Measurements from ENCODE around the gene KDM4C. TPM values are rescaled to one million over a fixed set of nuclear protein-coding genes. Genes with fewer than 3 reads are reported as not detected.

The KDM4C gene
- total RNA-seq, 6 donors from 2014 or later = 31.6 to 96.4 (median 41.2) TPM

DNA sequence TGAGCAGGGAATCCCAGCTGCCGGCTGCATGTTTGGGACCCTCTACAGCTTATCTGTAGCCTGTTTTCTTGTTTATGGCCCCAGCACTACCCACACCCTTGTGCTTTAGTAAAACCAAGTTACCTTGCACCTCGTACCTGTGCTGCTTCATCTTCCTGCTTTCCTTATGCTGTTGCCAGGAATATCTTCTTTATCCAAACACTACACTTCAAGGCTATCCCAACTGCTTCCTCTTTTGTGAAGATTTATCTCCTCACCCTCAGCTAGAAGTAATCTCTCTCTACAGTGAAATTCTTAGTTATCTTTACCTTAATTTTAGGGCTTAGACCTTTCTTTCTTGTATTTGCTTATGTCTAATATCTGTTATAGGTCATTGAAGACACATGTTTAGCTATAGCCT is 171.1 kb downstream of the KDM4C start:
- Histone ChIP-seq H3K4me1 (peaks cover 0 to 14% (median 3%) of the 10 kb centered on the region in 4 donors), H3K27me3 (no peaks in the 10 kb centered on the region), H3K27ac (no peak overlapping the region), H3K36me3 (no peaks in the 10 kb centered on the region), H3K9me3 (no peaks in the 10 kb centered on the region), H3K4me3 (no peak overlapping the region)
- WGBS, 2 donors = 73 to 83% methylated on average over 2 of the region's 2 CpGs
- TF ChIP-seq POLR2AphosphoS5 (IDR thresholded peaks at IDR 0.05) = no peak
- TF ChIP-seq, protein P1, sequence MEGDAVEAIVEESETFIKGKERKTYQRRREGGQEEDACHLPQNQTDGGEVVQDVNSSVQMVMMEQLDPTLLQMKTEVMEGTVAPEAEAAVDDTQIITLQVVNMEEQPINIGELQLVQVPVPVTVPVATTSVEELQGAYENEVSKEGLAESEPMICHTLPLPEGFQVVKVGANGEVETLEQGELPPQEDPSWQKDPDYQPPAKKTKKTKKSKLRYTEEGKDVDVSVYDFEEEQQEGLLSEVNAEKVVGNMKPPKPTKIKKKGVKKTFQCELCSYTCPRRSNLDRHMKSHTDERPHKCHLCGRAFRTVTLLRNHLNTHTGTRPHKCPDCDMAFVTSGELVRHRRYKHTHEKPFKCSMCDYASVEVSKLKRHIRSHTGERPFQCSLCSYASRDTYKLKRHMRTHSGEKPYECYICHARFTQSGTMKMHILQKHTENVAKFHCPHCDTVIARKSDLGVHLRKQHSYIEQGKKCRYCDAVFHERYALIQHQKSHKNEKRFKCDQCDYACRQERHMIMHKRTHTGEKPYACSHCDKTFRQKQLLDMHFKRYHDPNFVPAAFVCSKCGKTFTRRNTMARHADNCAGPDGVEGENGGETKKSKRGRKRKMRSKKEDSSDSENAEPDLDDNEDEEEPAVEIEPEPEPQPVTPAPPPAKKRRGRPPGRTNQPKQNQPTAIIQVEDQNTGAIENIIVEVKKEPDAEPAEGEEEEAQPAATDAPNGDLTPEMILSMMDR (IDR thresholded peaks at IDR 0.05) = no peak
- no peak for TF ChIP-seq POLR2A (IDR thresholded peaks at IDR 0.05)
- TF ChIP-seq EP300 (IDR thresholded peaks at IDR 0.05) = no peak
- no peak for DNase-seq
- ATAC-seq (ENCODE audit: low FRiP score in 2 of 2) = no peak

DNA sequence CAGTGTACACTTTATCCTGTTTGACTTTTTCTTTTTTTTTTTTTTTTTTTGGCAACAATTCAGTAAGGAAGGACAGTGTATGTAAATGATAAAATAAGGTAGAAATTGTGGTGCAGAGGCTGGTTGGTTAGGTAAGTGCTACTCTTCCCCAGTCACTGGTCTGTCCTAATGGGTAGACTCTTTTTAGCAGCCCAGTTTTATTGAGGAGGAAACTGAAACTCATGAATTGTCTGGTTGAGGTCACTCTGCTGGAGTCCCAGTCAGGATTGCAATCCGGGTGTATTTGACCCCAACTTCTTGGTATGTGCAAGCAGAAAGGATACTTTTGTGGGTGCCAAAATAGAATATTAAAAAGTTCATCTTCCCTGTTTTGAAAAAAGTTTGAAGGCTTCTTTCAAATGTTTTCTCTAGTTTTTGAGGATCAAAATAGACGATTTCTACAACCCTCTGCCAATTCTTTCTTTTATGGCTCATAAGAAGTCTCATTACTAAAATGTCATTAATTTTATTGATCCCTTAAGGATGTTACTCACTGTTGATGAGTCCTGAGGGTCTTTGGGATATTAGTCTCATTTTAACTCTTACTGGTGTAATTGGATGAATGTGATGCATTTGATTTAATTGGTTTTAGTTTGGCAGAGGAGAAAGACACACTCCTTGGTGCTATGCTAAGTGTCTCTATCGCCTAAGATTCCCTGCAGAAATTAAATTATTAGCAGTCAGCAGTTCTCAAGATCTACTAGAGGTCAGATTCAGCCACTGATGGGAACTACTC is 171.9 kb downstream of the KDM4C start:
- no peak overlapping the region for H3K27ac ChIP-seq
- TF ChIP-seq POLR2A (IDR thresholded peaks at IDR 0.05) (no peak), POLR2AphosphoS5 (IDR thresholded peaks at IDR 0.05) (no peak), EP300 (IDR thresholded peaks at IDR 0.05) (no peak)
- TF ChIP-seq, protein P1 (IDR thresholded peaks at IDR 0.05) = no peak
- no peaks in the 10 kb centered on the region for H3K27me3 ChIP-seq
- ATAC-seq (ENCODE audit: low FRiP score in 2 of 2) (no peak), DNase-seq (no peak)
- no peaks in the 10 kb centered on the region for H3K9me3 ChIP-seq
- no peak overlapping the region for H3K4me3 ChIP-seq
- 66 to 82% methylated on average over 3 of the region's 3 CpGs for WGBS, 2 donors
- no peaks in the 10 kb centered on the region for H3K36me3 ChIP-seq
- peaks cover 0 to 14% (median 3%) of the 10 kb centered on the region in 4 donors for H3K4me1 ChIP-seq

DNA sequence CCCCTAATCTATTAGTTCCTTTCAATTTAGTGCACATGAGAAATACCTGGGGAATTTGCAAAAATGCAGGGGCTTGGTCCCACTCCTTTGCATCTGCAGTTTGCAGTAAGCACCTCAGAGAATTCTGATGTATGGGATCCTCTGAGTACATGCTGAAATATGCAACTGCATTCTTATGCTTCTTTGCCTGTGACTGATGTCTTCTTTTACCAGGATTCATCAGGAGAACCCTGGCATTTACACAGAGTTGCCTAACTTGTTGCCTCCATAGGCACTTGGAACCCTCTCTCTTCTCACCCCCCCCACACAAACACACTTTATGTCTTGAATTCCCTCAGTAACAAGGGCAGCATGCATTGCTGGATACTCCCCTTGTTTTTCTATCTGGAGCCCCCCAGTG is 173.1 kb downstream of the KDM4C start:
- H3K4me1 ChIP-seq = peaks cover 0 to 14% (median 3%) of the 10 kb centered on the region in 4 donors

DNA sequence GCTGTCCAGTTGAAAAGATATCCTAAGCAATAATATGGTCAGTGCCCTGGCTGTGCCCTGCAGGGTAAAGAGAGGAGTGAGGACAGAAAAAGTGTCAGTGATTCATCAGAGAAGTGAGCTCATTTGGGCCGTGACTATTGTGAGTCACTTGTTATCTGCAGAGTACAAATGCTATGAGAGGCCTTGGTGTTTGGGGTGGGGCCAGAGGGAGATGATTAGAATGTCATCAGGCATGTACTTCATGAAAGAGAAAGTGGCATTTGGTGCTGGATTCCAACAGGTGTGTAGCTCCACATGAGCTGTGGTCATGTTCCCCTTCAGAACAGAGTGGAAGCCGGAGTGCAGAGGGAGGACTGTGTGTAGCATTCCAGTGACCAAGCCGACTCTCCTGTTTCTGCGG is 174.1 kb downstream of the KDM4C start:
- 44 to 73% methylated on average over 4 of the region's 4 CpGs for WGBS, 2 donors
- TF ChIP-seq EP300 (IDR thresholded peaks at IDR 0.05) (no peak), POLR2AphosphoS5 (IDR thresholded peaks at IDR 0.05) (no peak), POLR2A (IDR thresholded peaks at IDR 0.05) (no peak)
- TF ChIP-seq, protein P1 (IDR thresholded peaks at IDR 0.05) = no peak
- peak; percentile 69 to 84 for ATAC-seq (ENCODE audit: low FRiP score in 2 of 2)
- Histone ChIP-seq H3K36me3 (no peaks in the 10 kb centered on the region), H3K27me3 (no peaks in the 10 kb centered on the region), H3K4me3 (no peak overlapping the region), H3K9me3 (no peaks in the 10 kb centered on the region), H3K27ac (no peak overlapping the region), H3K4me1 (peaks cover 0 to 14% (median 3%) of the 10 kb centered on the region in 4 donors)
- DNase-seq = peak in 1 of 2 donors; percentile 51

More for the DNA sequence above, 173.1 kb downstream of the KDM4C start:
- Histone ChIP-seq H3K27ac (no peak overlapping the region), H3K4me3 (no peak overlapping the region), H3K36me3 (no peaks in the 10 kb centered on the region), H3K9me3 (no peaks in the 10 kb centered on the region), H3K27me3 (no peaks in the 10 kb centered on the region)
- no peak for DNase-seq
- ATAC-seq (ENCODE audit: low FRiP score in 2 of 2) = no peak
- TF ChIP-seq POLR2AphosphoS5 (IDR thresholded peaks at IDR 0.05) (no peak), EP300 (IDR thresholded peaks at IDR 0.05) (no peak), POLR2A (IDR thresholded peaks at IDR 0.05) (no peak)
- TF ChIP-seq, protein P1 (IDR thresholded peaks at IDR 0.05) = no peak

DNA sequence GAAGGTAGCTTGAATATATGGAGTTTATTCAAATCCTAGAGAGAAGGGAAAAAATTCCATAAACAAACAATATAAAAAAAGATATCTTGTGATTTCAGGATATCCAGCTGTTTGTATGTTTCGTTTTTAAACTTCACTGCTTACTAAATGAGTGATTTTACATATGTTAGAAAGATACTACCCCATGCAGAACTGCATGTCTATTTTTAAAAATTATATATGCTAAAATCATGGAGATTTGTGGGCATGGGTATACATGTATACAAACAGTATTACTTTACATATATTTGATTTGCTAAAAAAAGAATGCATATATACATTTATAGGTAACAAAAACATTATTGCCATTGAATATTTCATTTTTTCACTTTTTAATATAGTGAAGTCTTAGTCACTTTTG is 178.3 kb downstream of the KDM4C start:
- 82 to 91% methylated on average over 1 of the region's 1 CpG for WGBS, 2 donors
- H3K4me3 ChIP-seq = no peak overlapping the region
- DNase-seq (no peak), ATAC-seq (ENCODE audit: low FRiP score in 2 of 2) (no peak)
- TF ChIP-seq, protein P1 (IDR thresholded peaks at IDR 0.05) = no peak
- TF ChIP-seq POLR2AphosphoS5 (IDR thresholded peaks at IDR 0.05) (no peak), EP300 (IDR thresholded peaks at IDR 0.05) (no peak), POLR2A (IDR thresholded peaks at IDR 0.05) (no peak)
- H3K36me3 ChIP-seq = no peaks in the 10 kb centered on the region
- H3K27me3 ChIP-seq = no peaks in the 10 kb centered on the region
- no peaks in the 10 kb centered on the region for H3K9me3 ChIP-seq
- H3K27ac ChIP-seq = no peak overlapping the region
- peaks cover 0 to 9% (median 3%) of the 10 kb centered on the region in 4 donors for H3K4me1 ChIP-seq
